Liver (tissue), 9 donors: ENCODE measurements around the gene CORO2A. TPM values are rescaled to one million over a fixed set of nuclear protein-coding genes. Genes with fewer than 3 reads are reported as not detected.
"Not testable (repeated sequence)": the region's sequence is repeated elsewhere in the genome, so short reads cannot be mapped to it uniquely, and the experiment has no call there.

ENCODE experiments used
- DNase-seq: peaks from one replicate; pipeline ENCODE4 v3.0.0-alpha.2; 2017; ENCODE audit warnings: low spot score
- H3K27ac ChIP-seq, 2 donors: one replicate each; pipeline ENCODE4 v1.7.0; 2013; ENCODE audit warnings: inconsistent platforms in 2 of 2, low read length in 2 of 2, control low read depth in 1 of 2, low read depth in 1 of 2, mild to moderate bottlenecking in 1 of 2
- H3K27me3 ChIP-seq, 4 donors: one replicate each; pipeline versions ENCODE4 v1.6.1 to v1.7.0; 2013; ENCODE audit warnings: low read length in 3 of 4, inconsistent platforms in 1 of 4, mild to moderate bottlenecking in 1 of 4, moderate library complexity in 1 of 4; ENCODE audit not compliant: control insufficient read depth in 4 of 4, insufficient read depth in 4 of 4
- H3K36me3 ChIP-seq, 4 donors: one replicate each; pipeline versions ENCODE4 v1.6.1 to v1.7.0; 2013; ENCODE audit warnings: low read length in 3 of 4, mild to moderate bottlenecking in 3 of 4, low read depth in 1 of 4, moderate library complexity in 1 of 4; ENCODE audit not compliant: control insufficient read depth in 4 of 4, insufficient read depth in 3 of 4
- H3K4me1 ChIP-seq, 4 donors: one replicate each; pipeline versions ENCODE4 v1.6.1 to v1.7.0; 2013; ENCODE audit warnings: low read length in 3 of 4, mild to moderate bottlenecking in 3 of 4, moderate library complexity in 1 of 4; ENCODE audit not compliant: control insufficient read depth in 4 of 4, insufficient read depth in 4 of 4
- H3K4me3 ChIP-seq, 3 donors: one replicate each; pipeline versions ENCODE4 v1.6.1 to v1.7.0; 2013; ENCODE audit warnings: low read length in 3 of 3, control low read depth in 1 of 3, low read depth in 1 of 3, mild to moderate bottlenecking in 1 of 3
- H3K9ac ChIP-seq, 2 donors: one replicate each; pipeline ENCODE4 v1.7.0; 2013; ENCODE audit warnings: low read length in 2 of 2, mild to moderate bottlenecking in 2 of 2, moderate library complexity in 2 of 2, control low read depth in 1 of 2, low read depth in 1 of 2
- H3K9me3 ChIP-seq, 4 donors: one replicate each; pipeline versions ENCODE4 v1.6.1 to v1.7.0; 2013; ENCODE audit warnings: low read length in 3 of 4; ENCODE audit not compliant: control insufficient read depth in 4 of 4
- ATF3 ChIP-seq: IDR thresholded peaks from 2 replicates; pipeline ENCODE4 v1.6.1; 2016; ENCODE audit warnings: antibody characterized with exemption
- CTCF ChIP-seq: fragments of 150-350 bp; IDR thresholded peaks from 2 replicates; pipeline ENCODE4 v1.5.1; 2017; ENCODE audit warnings: improper control_type of control experiment, low read depth, low read length; ENCODE audit not compliant: missing input control
- EGR1 ChIP-seq, 2 donors: IDR thresholded peaks; 2 replicates each; pipeline ENCODE4 v1.6.1; 2016 to 2018; ENCODE audit warnings: antibody characterized with exemption in 2 of 2, low read depth in 2 of 2
- FOXA1 ChIP-seq: IDR thresholded peaks from 2 replicates; pipeline ENCODE4 v1.6.1; 2016; ENCODE audit warnings: antibody characterized with exemption
- FOXA2 ChIP-seq: IDR thresholded peaks from 2 replicates; pipeline ENCODE4 v1.6.1; 2016; ENCODE audit warnings: antibody characterized with exemption
- GABPA ChIP-seq, 2 donors: IDR thresholded peaks in 1 of 2; conservative IDR thresholded peaks in 1 of 2; 2 replicates each; pipeline ENCODE4 v1.6.1; 2016; ENCODE audit warnings: antibody characterized with exemption in 2 of 2, mild to moderate bottlenecking in 1 of 2, moderate library complexity in 1 of 2
- HNF4A ChIP-seq, 2 donors: conservative IDR thresholded peaks; 2 replicates each; pipeline ENCODE4 v1.6.1; 2016; ENCODE audit warnings: antibody characterized with exemption in 2 of 2, mild to moderate bottlenecking in 2 of 2
- HNF4G ChIP-seq: IDR thresholded peaks from 2 replicates; pipeline ENCODE4 v1.6.1; 2016; ENCODE audit warnings: antibody characterized with exemption
- JUND ChIP-seq, 2 donors: IDR thresholded peaks; 2 replicates each; pipeline ENCODE4 v1.6.1; 2016; ENCODE audit warnings: antibody characterized with exemption in 2 of 2
- MAX ChIP-seq: IDR thresholded peaks from 2 replicates; pipeline ENCODE4 v1.6.1; 2016; ENCODE audit warnings: antibody characterized with exemption
- NR2F2 ChIP-seq: IDR thresholded peaks from 2 replicates; pipeline ENCODE4 v1.6.1; 2016; ENCODE audit warnings: antibody characterized with exemption
- RAD21 ChIP-seq, 2 donors: IDR thresholded peaks; 2 replicates each; pipeline ENCODE4 v1.6.1; 2016; ENCODE audit warnings: antibody characterized with exemption in 2 of 2, mild to moderate bottlenecking in 2 of 2
- REST ChIP-seq: IDR thresholded peaks from 2 replicates; pipeline ENCODE4 v1.6.1; 2016; ENCODE audit warnings: antibody characterized with exemption, mild to moderate bottlenecking
- SP1 ChIP-seq: IDR thresholded peaks from 2 replicates; pipeline ENCODE4 v1.6.1; 2018; ENCODE audit warnings: antibody characterized with exemption, mild to moderate bottlenecking
- TAF1 ChIP-seq: conservative IDR thresholded peaks from 2 replicates; pipeline ENCODE4 v1.6.1; 2016; ENCODE audit warnings: antibody characterized with exemption, mild to moderate bottlenecking
- YY1 ChIP-seq: IDR thresholded peaks from 2 replicates; pipeline ENCODE4 v1.6.1; 2016; ENCODE audit warnings: antibody characterized with exemption, mild to moderate bottlenecking
- ZBTB33 ChIP-seq: IDR thresholded peaks from 2 replicates; pipeline ENCODE4 v1.6.1; 2016; ENCODE audit warnings: antibody characterized with exemption
- WGBS: extraction: QIAGEN DNeasy Blood & Tissue Kit; methylation state at CpG from one replicate; pipeline ENCODE4 v1.1.7; 2013; 5-methylcytosine and 5-hydroxymethylcytosine counted together
- polyA plus RNA-seq, 2 donors: library from polyadenylated mRNA; stranded (reverse) in 1 of 2; unstranded in 1 of 2; fragments of 200-250 nt in 1 of 2; fragments of >200 nt in 1 of 2; fragmentation: Nextera tagmentation in 1 of 2; extraction: Ambion mirVana in 1 of 2; gene quantifications; one replicate each; pipeline versions ENCODE4 v1.2.1 to v1.2.3, GENCODE V29; 2013 to 2015
- total RNA-seq, 2 donors: library from RNA; depleted of rRNA; stranded (reverse); fragments of >200 nt; gene quantifications; one replicate each; pipeline ENCODE4 v1.2.3, GENCODE V29; 2014
- donor health status: healthy.
- donor health status: healthy.
- donor health status: healthy.
- donor health status: healthy.
- donor health status: healthy.

The CORO2A gene
- total and polyA plus RNA-seq, 4 donors = 1.2 to 2.8 (median 1.4) TPM

GRCh38 chr9:98091735-98092612, 100.5 kb downstream of the CORO2A start:
- 91% methylated on average over 17 of the region's 17 CpGs for WGBS
- Histone ChIP-seq H3K4me3 (no peak overlapping the region), H3K4me1 (peaks cover 0 to 2% (median 0%) of the 10 kb centered on the region in 4 donors), H3K9me3 (no peaks in the 10 kb centered on the region), H3K36me3 (peaks cover 7 to 26% (median 10%) of the 10 kb centered on the region in 4 donors), H3K9ac (no peak overlapping the region), H3K27me3 (no peaks in the 10 kb centered on the region), H3K27ac (no peak overlapping the region)
- no peak for DNase-seq
- TF ChIP-seq TAF1 (no peak), SP1 (no peak), YY1 (no peak), FOXA2 (no peak)

GRCh38 chr9:98090674-98091073, 101.8 kb downstream of the CORO2A start:
- not testable (repeated sequence) for H3K9me3 ChIP-seq, H3K9ac ChIP-seq, H3K4me1 ChIP-seq, H3K27ac ChIP-seq, H3K4me3 ChIP-seq, DNase-seq, H3K27me3 ChIP-seq
- WGBS = 96% methylated on average over 3 of the region's 3 CpGs
- H3K36me3 ChIP-seq = peaks cover 5 to 23% (median 8%) of the 10 kb centered on the region in 4 donors

- peaks cover 3 to 10% (median 6%) of the 10 kb centered on the region in 4 donors for H3K36me3 ChIP-seq
- H3K27me3 ChIP-seq = no peaks in the 10 kb centered on the region
- H3K9ac ChIP-seq = no peak overlapping the region
- H3K9me3 ChIP-seq = no peaks in the 10 kb centered on the region
- no peak overlapping the region for H3K4me3 ChIP-seq
- TF ChIP-seq FOXA2 (no peak), FOXA1 (no peak), HNF4A (conservative IDR thresholded peaks at IDR 0.05) (no peak), ZBTB33 (no peak), SP1 (no peak), RAD21 (IDR thresholded peaks at IDR 0.05) (no peak), NR2F2 (no peak), YY1 (no peak), HNF4G (no peak), ATF3 (no peak), REST (no peak), GABPA (IDR thresholded peaks at IDR 0.05 in 1 of 2, conservative IDR thresholded peaks at IDR 0.05 in 1 of 2) (no peak), CTCF (no peak), MAX (no peak), JUND (IDR thresholded peaks at IDR 0.05) (no peak), EGR1 (IDR thresholded peaks at IDR 0.05; ENCODE audit: low read depth in 2 of 2) (no peak)
- no peak overlapping the region for H3K27ac ChIP-seq
- 73% methylated on average over 92 of the region's 92 CpGs for WGBS
- DNase-seq = peak; percentile 67
- H3K4me1 ChIP-seq = peaks cover 2 to 11% (median 9%) of the 10 kb centered on the region in 4 donors
These were observed 104.8 kb downstream of the CORO2A start for GRCh38 chr9:98087420-98088354.
